GM23338 (cell line): ENCODE measurements around the gene LYZL2. TPM values are rescaled to one million over a fixed set of nuclear protein-coding genes. Genes with fewer than 3 reads are reported as not detected.

ENCODE experiments used
- ATAC-seq: fragments of 200-7000 bp; cut with Tn5 transposase; 3 replicates; pipeline ENCODE4 v1.9.1; 2020
- DNase-seq: peaks from one replicate; pipeline ENCODE4 v3.0.0-alpha.2; 2015; ENCODE audit warnings: low spot score
- H2AFZ ChIP-seq: fragments of 200-600 bp; sonication (generic); 2 replicates; pipeline ENCODE4 v1.8.0; 2016; ENCODE audit warnings: antibody characterized with exemption, mild to moderate bottlenecking, moderate library complexity
- H3F3A ChIP-seq: fragments of 200-600 bp; sonication (generic); replicated peaks from 2 replicates; pipeline ENCODE4 v1.8.0; 2017; ENCODE audit warnings: antibody characterized with exemption, mixed run types, low read depth
- H3K27ac ChIP-seq: fragments of 200-600 bp; sonication (generic); 2 replicates; pipeline ENCODE4 v1.6.1; 2016; ENCODE audit warnings: low read depth
- H3K27me3 ChIP-seq: fragments of 200-600 bp; sonication (generic); 2 replicates; pipeline ENCODE4 v1.8.0; 2016; ENCODE audit warnings: mild to moderate bottlenecking, mixed run types, moderate library complexity; ENCODE audit not compliant: insufficient read depth
- H3K36me3 ChIP-seq: fragments of 200-600 bp; sonication (generic); 2 replicates; pipeline ENCODE4 v1.8.0; 2016; ENCODE audit warnings: mild to moderate bottlenecking; ENCODE audit not compliant: insufficient read depth
- H3K4me1 ChIP-seq: fragments of 200-600 bp; sonication (generic); 2 replicates; pipeline ENCODE4 v1.8.0; 2016; ENCODE audit warnings: mild to moderate bottlenecking, moderate library complexity; ENCODE audit not compliant: insufficient read depth
- H3K4me2 ChIP-seq: fragments of 200-600 bp; sonication (generic); 2 replicates; pipeline ENCODE4 v1.7.1; 2017; ENCODE audit warnings: mixed run types
- H3K4me3 ChIP-seq: fragments of 200-600 bp; sonication (generic); 2 replicates; pipeline ENCODE4 v1.6.1; 2016; ENCODE audit warnings: mixed run types
- H3K79me2 ChIP-seq: fragments of 200-600 bp; sonication (generic); replicated peaks from 2 replicates; pipeline ENCODE4 v1.8.0; 2017; ENCODE audit warnings: mild to moderate bottlenecking; ENCODE audit not compliant: insufficient read depth
- H3K9me2 ChIP-seq: fragments of 200-600 bp; sonication (generic); 2 replicates; pipeline ENCODE4 v1.8.0; 2017; ENCODE audit not compliant: insufficient read depth
- H4K20me1 ChIP-seq: fragments of 200-600 bp; sonication (generic); replicated peaks from 2 replicates; pipeline ENCODE4 v1.8.0; 2017; ENCODE audit warnings: mild to moderate bottlenecking; ENCODE audit not compliant: insufficient read depth
- H3K27ac Mint-ChIP-seq: 2 replicates; pipeline ENCODE4 v1.8.0; 2020; ENCODE audit warnings: inconsistent platforms, mild to moderate bottlenecking, moderate library complexity, mixed read lengths
- H3K27me3 Mint-ChIP-seq: 3 replicates; pipeline ENCODE4 v1.8.0; 2022; ENCODE audit warnings: low read depth, mild to moderate bottlenecking, moderate library complexity, mixed read lengths, inconsistent platforms; ENCODE audit not compliant: insufficient read depth, poor library complexity
- H3K36me3 Mint-ChIP-seq: 3 replicates; pipeline ENCODE4 v1.8.0; 2021; ENCODE audit warnings: low read depth, mild to moderate bottlenecking, inconsistent platforms, moderate library complexity, mixed read lengths
- H3K4me1 Mint-ChIP-seq: 3 replicates; pipeline ENCODE4 v1.8.0; 2020; ENCODE audit warnings: mild to moderate bottlenecking, inconsistent platforms, mixed read lengths
- H3K4me3 Mint-ChIP-seq: 3 replicates; pipeline ENCODE4 v1.8.0; 2021; ENCODE audit warnings: moderate library complexity, mild to moderate bottlenecking, inconsistent platforms, mixed read lengths
- H3K9me3 Mint-ChIP-seq: 3 replicates; pipeline ENCODE4 v1.8.0; 2020; ENCODE audit warnings: moderate library complexity, mild to moderate bottlenecking, inconsistent platforms, mixed read lengths
- CREB1 ChIP-seq: fragments of 250-450 bp; sonication (Bioruptor Pico); IDR thresholded peaks from 2 replicates; pipeline ENCODE4 v1.5.0; 2020; ENCODE audit warnings: low read depth, mild to moderate bottlenecking, moderate library complexity
- CTCF ChIP-seq, 2 experiments: fragments of 200-600 bp in 1 of 2; sonication (generic) in 1 of 2; conservative IDR thresholded peaks; 2 replicates each; pipeline versions ENCODE4 v1.5.1 to v1.6.1; 2016 to 2017; ENCODE audit warnings: antibody characterized with exemption in 2 of 2, low read depth in 2 of 2, mild to moderate bottlenecking in 2 of 2, moderate library complexity in 1 of 2
- ETS1 ChIP-seq: IDR thresholded peaks from 2 replicates; pipeline ENCODE4 v1.6.1; 2016; ENCODE audit warnings: antibody characterized with exemption
- EZH2 ChIP-seq: fragments of 200-600 bp; sonication (generic); IDR thresholded peaks from one replicate; pipeline ENCODE4 v1.8.0; 2017; ENCODE audit warnings: antibody characterized with exemption, mild to moderate bottlenecking, low read depth; ENCODE audit not compliant: unreplicated experiment
- EZH2phosphoT487 ChIP-seq: fragments of 200-600 bp; sonication (generic); IDR thresholded peaks from one replicate; pipeline ENCODE4 v1.8.1; 2018; ENCODE audit warnings: antibody characterized with exemption; ENCODE audit not compliant: unreplicated experiment
- JUNB ChIP-seq: IDR thresholded peaks from one replicate; pipeline ENCODE4 v1.6.1; 2016; ENCODE audit warnings: antibody characterized with exemption; ENCODE audit not compliant: unreplicated experiment
- NANOG ChIP-seq: IDR thresholded peaks from 2 replicates; pipeline ENCODE4 v1.6.1; 2016; ENCODE audit warnings: antibody characterized with exemption, borderline replicate concordance
- POLR2AphosphoS5 ChIP-seq: IDR thresholded peaks from 2 replicates; pipeline ENCODE4 v1.6.1; 2016; ENCODE audit warnings: antibody characterized with exemption, low read depth
- REST ChIP-seq: IDR thresholded peaks from one replicate; pipeline ENCODE4 v1.6.1; 2018; ENCODE audit warnings: antibody characterized with exemption; ENCODE audit not compliant: unreplicated experiment
- STAT1 ChIP-seq: IDR thresholded peaks from one replicate; pipeline ENCODE4 v1.6.1; 2016; ENCODE audit warnings: antibody characterized with exemption; ENCODE audit not compliant: unreplicated experiment
- ZNF114 ChIP-seq: fragments of 250-450 bp; sonication (Bioruptor Pico); IDR thresholded peaks from 2 replicates; pipeline ENCODE4 v1.5.0; 2020; ENCODE audit warnings: mild to moderate bottlenecking, moderate library complexity
- ZNF331 ChIP-seq: fragments of 250-450 bp; sonication (Bioruptor Pico); IDR thresholded peaks from 2 replicates; pipeline ENCODE4 v1.5.0; 2020; ENCODE audit warnings: low read depth, mild to moderate bottlenecking, moderate library complexity
- polyA plus RNA-seq: library from polyadenylated mRNA; unstranded; fragments of >200 nt; fragmentation: Nextera tagmentation; extraction: Ambion mirVana; gene quantifications from 2 replicates; pipeline ENCODE4 v1.2.1, GENCODE V29; 2016
- total RNA-seq: library from RNA; depleted of rRNA; stranded (reverse); fragments of >200 nt; shearing (Covaris generic); gene quantifications from 2 replicates; pipeline ENCODE4 v1.2.3, GENCODE V29; 2014

The LYZL2 gene
- total and polyA plus RNA-seq, 2 experiments from 2014 or later, result not detected

- TF ChIP-seq STAT1 (no peak), JUNB (no peak), ZNF331 (no peak), ZNF114 (CRISPR knock-in tag) (no peak), ETS1 (no peak), REST (no peak), CTCF (conservative IDR thresholded peaks at IDR 0.05; ENCODE audit: low read depth in 2 of 2) (no peak)
These were observed 8.4 kb upstream of the LYZL2 start (continued) for GRCh38 chr10:30637881-30638467.

- Mint-ChIP-seq H3K4me1 (no peaks in the 10 kb centered on the region), H3K27me3 (peaks cover 7% of the 10 kb centered on the region), H3K36me3 (no peaks in the 10 kb centered on the region), H3K27ac (no peak overlapping the region), H3K9me3 (no peaks in the 10 kb centered on the region; the same call in 2 of the 3 replicates), H3K4me3 (no peak overlapping the region)
- Histone ChIP-seq H3F3A (no peaks in the 10 kb centered on the region), H3K79me2 (no peaks in the 10 kb centered on the region), H3K36me3 (no peaks in the 10 kb centered on the region), H3K27me3 (no peaks in the 10 kb centered on the region), H3K9me2 (no peaks in the 10 kb centered on the region), H2AFZ (no peak overlapping the region), H3K4me3 (no peak overlapping the region), H4K20me1 (no peaks in the 10 kb centered on the region), H3K4me2 (no peak overlapping the region), H3K4me1 (no peaks in the 10 kb centered on the region), H3K27ac (no peak overlapping the region)
- DNase-seq (no peak), ATAC-seq (no peak)
- TF ChIP-seq JUNB (no peak), NANOG (no peak), REST (no peak), POLR2AphosphoS5 (no peak), EZH2 (no peak), CTCF (conservative IDR thresholded peaks at IDR 0.05; ENCODE audit: low read depth in 2 of 2) (no peak), EZH2phosphoT487 (no peak), STAT1 (no peak), ETS1 (no peak), ZNF114 (CRISPR knock-in tag) (no peak), CREB1 (CRISPR knock-in tag) (no peak), ZNF331 (no peak)
These were observed 1.6 kb upstream of the LYZL2 start for GRCh38 chr10:30631188-30631587.
